Measurements from ENCODE around the gene GTPBP8. TPM values are rescaled to one million over a fixed set of nuclear protein-coding genes. Genes with fewer than 3 reads are reported as not detected.

GTPBP8 gene
- total RNA-seq, result 10 to 100 TPM; 41.5 to 43.2 TPM

- Mint-ChIP-seq H3K36me3 (peaks cover 8% of the 10 kb centered on the region), H3K4me1 (ENCODE audit: low read depth in 2 of 2) (peaks cover 52 to 68% of the 10 kb centered on the region in 2 donors), H3K4me3 (peak within 1 kb of the TSS; percentile 89), H3K27ac (peak within 1 kb of the TSS; percentile 92 to 94), H3K9me3 (no peaks in the 10 kb centered on the region), H3K27me3 (no peaks in the 10 kb centered on the region)
- ATAC-seq, result peak; percentile 94 to 95
- peak; percentile 92 for DNase-seq (ENCODE audit: low spot score)
Observed at GRCh38 chr3:112990672-112991602, at the start of gene GTPBP8. TSS of gene GTPBP8 (plus strand) at chr3:112990984. CDS start at chr3:112991000, 16 bp downstream.

- Mint-ChIP-seq H3K27me3 (peaks cover 3 to 8% of the 10 kb centered on the region in 2 donors), H3K27ac (no peak overlapping the region), H3K9me3 (no peaks in the 10 kb centered on the region), H3K36me3 (peaks cover 6% of the 10 kb centered on the region), H3K4me1 (ENCODE audit: low read depth in 2 of 2) (peaks cover 0 to 7% of the 10 kb centered on the region in 2 donors), H3K4me3 (no peak overlapping the region)
- ATAC-seq (no peak), DNase-seq (ENCODE audit: low spot score) (no peak)
Observed at GRCh38 chr3:112948346-112948838, 42.4 kb upstream of the GTPBP8 start.

GRCh38 chr3:112956351-112956750 is 34.4 kb upstream of the GTPBP8 start:
- H3K27me3 Mint-ChIP-seq, result peaks cover 0 to 5% of the 10 kb centered on the region in 2 donors
- no peak overlapping the region for H3K4me3 Mint-ChIP-seq
- H3K4me1 Mint-ChIP-seq (ENCODE audit: low read depth in 2 of 2), result peaks cover 0 to 7% of the 10 kb centered on the region in 2 donors
- DNase-seq (ENCODE audit: low spot score) (no peak), ATAC-seq (no peak)
- no peak overlapping the region for H3K27ac Mint-ChIP-seq
- peaks cover 10% of the 10 kb centered on the region for H3K36me3 Mint-ChIP-seq
- peaks cover 8% of the 10 kb centered on the region for H3K9me3 Mint-ChIP-seq

- Mint-ChIP-seq H3K27ac (no peak overlapping the region), H3K4me1 (ENCODE audit: low read depth in 2 of 2) (peaks cover 0 to 7% of the 10 kb centered on the region in 2 donors), H3K36me3 (peaks cover 19% of the 10 kb centered on the region), H3K27me3 (peaks cover 0 to 3% of the 10 kb centered on the region in 2 donors), H3K4me3 (peak overlapping the region; percentile 67), H3K9me3 (peaks cover 12% of the 10 kb centered on the region)
- ATAC-seq (no peak), DNase-seq (ENCODE audit: low spot score) (no peak)
Observed at GRCh38 chr3:112958811-112959560, 31.8 kb upstream of the GTPBP8 start.

GRCh38 chr3:112963683-112964082 is 27.1 kb upstream of the GTPBP8 start:
- ATAC-seq (no peak), DNase-seq (ENCODE audit: low spot score) (no peak)
- Mint-ChIP-seq H3K36me3 (peaks cover 29% of the 10 kb centered on the region), H3K4me3 (no peak overlapping the region), H3K27me3 (peaks cover 4 to 14% of the 10 kb centered on the region in 2 donors), H3K4me1 (ENCODE audit: low read depth in 2 of 2) (peaks cover 14 to 28% of the 10 kb centered on the region in 2 donors), H3K27ac (no peak overlapping the region), H3K9me3 (peaks cover 11% of the 10 kb centered on the region)

- DNase-seq (ENCODE audit: low spot score), result no peak
- Mint-ChIP-seq H3K4me3 (no peak overlapping the region), H3K4me1 (ENCODE audit: low read depth in 2 of 2) (peaks cover 14 to 21% of the 10 kb centered on the region in 2 donors), H3K27ac (peak overlapping the region in 1 of 2 donors; percentile 51), H3K36me3 (peaks cover 29% of the 10 kb centered on the region), H3K9me3 (peaks cover 11% of the 10 kb centered on the region), H3K27me3 (peaks cover 4 to 14% of the 10 kb centered on the region in 2 donors)
- no peak for ATAC-seq
Observed at GRCh38 chr3:112965656-112966055, 25.1 kb upstream of the GTPBP8 start.

- Mint-ChIP-seq H3K36me3 (peaks cover 29% of the 10 kb centered on the region), H3K27me3 (peaks cover 5 to 17% of the 10 kb centered on the region in 2 donors)
Observed at GRCh38 chr3:112966633-112967032, 24.2 kb upstream of the GTPBP8 start.

GRCh38 chr3:112967425-112967824 is 23.4 kb upstream of the GTPBP8 start:
- Mint-ChIP-seq H3K4me3 (peak overlapping the region; percentile 75), H3K27ac (peak overlapping the region; percentile 89), H3K4me1 (ENCODE audit: low read depth in 2 of 2) (peaks cover 14 to 27% of the 10 kb centered on the region in 2 donors), H3K27me3 (peaks cover 7 to 21% of the 10 kb centered on the region in 2 donors), H3K36me3 (peaks cover 29% of the 10 kb centered on the region), H3K9me3 (peaks cover 11% of the 10 kb centered on the region)
- DNase-seq (ENCODE audit: low spot score), result no peak
- ATAC-seq, result no peak

More at GRCh38 chr3:112966633-112967032, 24.2 kb upstream of the GTPBP8 start:
- Mint-ChIP-seq H3K27ac (peak overlapping the region; percentile 89), H3K4me3 (peak overlapping the region; percentile 75), H3K9me3 (peaks cover 11% of the 10 kb centered on the region), H3K4me1 (ENCODE audit: low read depth in 2 of 2) (peaks cover 14 to 23% of the 10 kb centered on the region in 2 donors)
- no peak for DNase-seq (ENCODE audit: low spot score)
- no peak for ATAC-seq

GRCh38 chr3:112967828-112968227 is 23.0 kb upstream of the GTPBP8 start:
- peak overlapping the region; percentile 75 for H3K4me3 Mint-ChIP-seq
- peaks cover 27% of the 10 kb centered on the region for H3K36me3 Mint-ChIP-seq
- H3K27me3 Mint-ChIP-seq, result peaks cover 7 to 21% of the 10 kb centered on the region in 2 donors
- peaks cover 14 to 27% of the 10 kb centered on the region in 2 donors for H3K4me1 Mint-ChIP-seq (ENCODE audit: low read depth in 2 of 2)
- ATAC-seq (peak; percentile 36 to 68), DNase-seq (ENCODE audit: low spot score) (no peak)
- H3K9me3 Mint-ChIP-seq, result peaks cover 11% of the 10 kb centered on the region
- peak overlapping the region; percentile 89 for H3K27ac Mint-ChIP-seq

- peak overlapping the region; percentile 54 for H3K4me3 Mint-ChIP-seq
- H3K36me3 Mint-ChIP-seq, result peaks cover 7% of the 10 kb centered on the region
- peaks cover 21 to 42% of the 10 kb centered on the region in 2 donors for H3K4me1 Mint-ChIP-seq (ENCODE audit: low read depth in 2 of 2)
- DNase-seq (ENCODE audit: low spot score) (no peak), ATAC-seq (no peak)
- peak overlapping the region in 1 of 2 donors; percentile 1 for H3K27ac Mint-ChIP-seq
- H3K27me3 Mint-ChIP-seq, result peaks cover 3 to 11% of the 10 kb centered on the region in 2 donors
- no peaks in the 10 kb centered on the region for H3K9me3 Mint-ChIP-seq
Observed at GRCh38 chr3:112972158-112972557, 18.6 kb upstream of the GTPBP8 start.

- H3K4me1 Mint-ChIP-seq (ENCODE audit: low read depth in 2 of 2), result peaks cover 16 to 42% of the 10 kb centered on the region in 2 donors
- DNase-seq (ENCODE audit: low spot score) (no peak), ATAC-seq (peak; percentile 78 to 82)
- H3K36me3 Mint-ChIP-seq, result no peaks in the 10 kb centered on the region
- H3K4me3 Mint-ChIP-seq, result peak overlapping the region; percentile 82
- peaks cover 3 to 7% of the 10 kb centered on the region in 2 donors for H3K27me3 Mint-ChIP-seq
- H3K27ac Mint-ChIP-seq, result peak overlapping the region; percentile 67 to 82
- no peaks in the 10 kb centered on the region for H3K9me3 Mint-ChIP-seq
Observed at GRCh38 chr3:112973325-112974177, 17.2 kb upstream of the GTPBP8 start.

- H3K4me1 Mint-ChIP-seq (ENCODE audit: low read depth in 2 of 2), result peaks cover 17 to 44% of the 10 kb centered on the region in 2 donors
- H3K9me3 Mint-ChIP-seq, result no peaks in the 10 kb centered on the region
- no peak for DNase-seq (ENCODE audit: low spot score)
- H3K27ac Mint-ChIP-seq, result peak overlapping the region; percentile 67 to 82
- ATAC-seq, result no peak
- H3K27me3 Mint-ChIP-seq, result peaks cover 3 to 7% of the 10 kb centered on the region in 2 donors
- H3K4me3 Mint-ChIP-seq, result peak overlapping the region; percentile 82
- H3K36me3 Mint-ChIP-seq, result no peaks in the 10 kb centered on the region
Observed at GRCh38 chr3:112974178-112974517, 16.6 kb upstream of the GTPBP8 start.

GRCh38 chr3:112974894-112975293 is 15.9 kb upstream of the GTPBP8 start, which contains the start of gene CD200R1:
TSS of gene CD200R1 (minus strand) at chr3:112975103. CDS start at chr3:112974857, 246 bp downstream.
- peak within 1 kb of the TSS; percentile 82 for H3K4me3 Mint-ChIP-seq
- H3K36me3 Mint-ChIP-seq, result no peaks in the 10 kb centered on the region
- peaks cover 19 to 48% of the 10 kb centered on the region in 2 donors for H3K4me1 Mint-ChIP-seq (ENCODE audit: low read depth in 2 of 2)
- H3K9me3 Mint-ChIP-seq, result no peaks in the 10 kb centered on the region
- ATAC-seq, result peak in 1 of 2 donors; percentile 34
- H3K27me3 Mint-ChIP-seq, result peaks cover 3 to 7% of the 10 kb centered on the region in 2 donors
- no peak for DNase-seq (ENCODE audit: low spot score)
- peak within 1 kb of the TSS; percentile 67 to 82 for H3K27ac Mint-ChIP-seq

Measured in natural killer cell treated with Interleukin-12 subunit alpha and Interleukin-12 subunit beta and Interleukin-15 and Interleukin-18, amount 100 ng/mL, for 72 hours (primary cell).